Measurements from ENCODE around the gene DUSP1. TPM values are rescaled to one million over a fixed set of nuclear protein-coding genes. Genes with fewer than 3 reads are reported as not detected.

DUSP1 gene
- total and polyA plus RNA-seq, 2 of the 13 experiments (the other 11 are each of a cell fraction or from before 2014, with no cell fraction given): 27.1 to 55.5 TPM

- TF ChIP-seq GMEB1 (CRISPR knock-in tag; IDR thresholded peaks at IDR 0.05; ENCODE audit: borderline replicate concordance) (no peak), ZNF207 (IDR thresholded peaks at IDR 0.05; ENCODE audit: borderline replicate concordance) (no peak), ZNF382 (CRISPR knock-in tag; IDR thresholded peaks at IDR 0.05; ENCODE audit: borderline replicate concordance) (no peak), FIP1L1 (IDR thresholded peaks at IDR 0.05; ENCODE audit: borderline replicate concordance, insufficient read depth, low read depth, low read length) (no peak), ZNF510 (CRISPR knock-in tag; IDR thresholded peaks at IDR 0.05; ENCODE audit: low read depth) (no peak), ZNF407 (CRISPR knock-in tag; IDR thresholded peaks at IDR 0.05; ENCODE audit: not compliant biosample characterization) (no peak), ZNF766 (CRISPR knock-in tag; IDR thresholded peaks at IDR 0.05; ENCODE audit: borderline replicate concordance) (no peak), RBM22 (optimal IDR thresholded peaks at IDR 0.05; ENCODE audit: low read length) (no peak), ATM (IDR thresholded peaks at IDR 0.05; ENCODE audit: borderline replicate concordance) (no peak), FOXM1 (CRISPR knock-in tag; IDR thresholded peaks at IDR 0.05) (no peak), TFE3 (CRISPR knock-in tag; IDR thresholded peaks at IDR 0.05) (no peak)
Observed at GRCh38 chr5:172768573-172769341, 2.2 kb downstream of the DUSP1 start (continued).
